Activated CD4-positive, alpha-beta memory T cell treated with anti-CD3 and anti-CD28 coated beads, Interleukin-2, amount 10 ng/mL, durations not matched to agents 7 days and 5 days (primary cell): ENCODE results near the gene TRIM48. TPM values are rescaled to one million over a fixed set of nuclear protein-coding genes. Genes with fewer than 3 reads are reported as not detected.
"Not testable (repeated sequence)": the region's sequence is repeated elsewhere in the genome, so short reads cannot be mapped to it uniquely, and the experiment has no call there.

Experiments
- CTCF ChIA-PET: fragments of 350-600 bp; sonication (Branson Sonifier 250); formaldehyde crosslinking; loops from one replicate; lab custom pipeline; 2021; ENCODE audit warnings: antibody characterized with exemption, inconsistent platforms; lab: Charles Lee
- POLR2A ChIA-PET: fragments of 350-600 bp; sonication (Branson Sonifier 250); formaldehyde crosslinking; loops from one replicate; lab custom pipeline; 2021; ENCODE audit warnings: antibody characterized with exemption; lab: Charles Lee
- DNase-seq: peaks from one replicate; pipeline ENCODE4 v3.0.0-alpha.2; 2020
- H3K27ac Mint-ChIP-seq: one replicate; pipeline ENCODE4 v1.8.0; 2021; ENCODE audit warnings: mild to moderate bottlenecking, mixed read lengths
- H3K27me3 Mint-ChIP-seq: one replicate; pipeline ENCODE4 v1.8.0; 2021; ENCODE audit warnings: mixed read lengths
- H3K36me3 Mint-ChIP-seq: one replicate; pipeline ENCODE4 v1.8.0; 2021; ENCODE audit warnings: low read depth, mixed read lengths
- H3K4me1 Mint-ChIP-seq: one replicate; pipeline ENCODE4 v1.8.0; 2021; ENCODE audit warnings: mixed read lengths
- H3K4me3 Mint-ChIP-seq: one replicate; pipeline ENCODE4 v1.8.0; 2021; ENCODE audit warnings: mild to moderate bottlenecking, mixed read lengths
- H3K9me3 Mint-ChIP-seq: one replicate; pipeline ENCODE4 v1.8.0; 2021; ENCODE audit warnings: mixed read lengths
- total RNA-seq, 2 experiments: library from RNA; stranded (reverse); gene quantifications; one replicate each; pipeline ENCODE4 v1.2.3, GENCODE V29; 2021

TRIM48 gene, protein sequence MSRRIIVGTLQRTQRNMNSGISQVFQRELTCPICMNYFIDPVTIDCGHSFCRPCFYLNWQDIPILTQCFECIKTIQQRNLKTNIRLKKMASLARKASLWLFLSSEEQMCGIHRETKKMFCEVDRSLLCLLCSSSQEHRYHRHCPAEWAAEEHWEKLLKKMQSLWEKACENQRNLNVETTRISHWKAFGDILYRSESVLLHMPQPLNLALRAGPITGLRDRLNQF
- not detected for total RNA-seq

DNA sequence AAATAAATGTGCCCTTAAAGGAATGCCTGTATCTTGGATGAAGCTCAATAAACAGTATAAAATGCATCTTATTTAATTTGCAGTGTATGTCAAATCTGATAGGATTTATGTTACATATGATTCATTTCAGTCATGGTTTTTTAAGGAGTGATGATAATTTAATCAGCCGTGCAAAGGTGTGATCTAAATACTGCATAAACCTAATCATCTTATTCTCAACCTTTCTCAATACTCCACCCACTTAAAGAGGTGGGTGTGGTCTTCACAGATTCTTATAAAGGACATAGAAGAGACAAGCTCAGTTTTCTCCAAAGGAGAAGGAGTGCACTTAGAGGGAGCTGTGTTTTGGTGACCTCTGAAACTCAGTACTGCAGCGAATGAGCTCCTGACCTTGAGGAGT is at the start of gene TRIM48:
TSS of gene TRIM48 (plus strand) at position 301 of the 400 bp plus-strand sequence. CDS start 113 bp downstream, outside the sequence.
- POLR2A ChIA-PET, H3K36me3 Mint-ChIP-seq, H3K4me1 Mint-ChIP-seq, DNase-seq, H3K4me3 Mint-ChIP-seq, CTCF ChIA-PET, H3K27ac Mint-ChIP-seq, H3K27me3 Mint-ChIP-seq: not testable (repeated sequence)
- H3K9me3 Mint-ChIP-seq: peaks cover 13% of the 10 kb centered on the region

DNA sequence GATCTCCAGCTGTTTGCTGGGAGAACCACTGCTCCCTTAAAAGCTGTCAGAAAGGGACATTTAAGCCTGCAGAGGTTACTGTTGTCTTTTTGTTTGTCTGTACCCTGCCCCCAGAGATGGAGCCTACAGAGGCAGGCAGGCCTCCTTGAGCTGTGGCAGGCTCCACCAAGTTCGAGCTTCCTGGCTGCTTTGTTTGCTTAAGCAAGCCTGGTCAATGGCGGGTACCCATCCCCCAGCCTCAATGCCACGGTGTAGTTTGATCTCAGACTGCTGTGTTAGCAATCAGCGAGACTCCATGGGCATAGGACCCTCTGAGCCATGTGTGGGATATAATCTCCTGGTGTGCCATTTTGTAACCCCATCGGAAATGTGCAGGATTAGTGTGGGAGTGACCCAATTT is 23.6 kb upstream of the TRIM48 start:
- H3K36me3 Mint-ChIP-seq, CTCF ChIA-PET, POLR2A ChIA-PET, H3K4me1 Mint-ChIP-seq, H3K27ac Mint-ChIP-seq, H3K27me3 Mint-ChIP-seq, H3K4me3 Mint-ChIP-seq, DNase-seq: not testable (repeated sequence)
- H3K9me3 Mint-ChIP-seq: peaks cover 15% of the 10 kb centered on the region

DNA sequence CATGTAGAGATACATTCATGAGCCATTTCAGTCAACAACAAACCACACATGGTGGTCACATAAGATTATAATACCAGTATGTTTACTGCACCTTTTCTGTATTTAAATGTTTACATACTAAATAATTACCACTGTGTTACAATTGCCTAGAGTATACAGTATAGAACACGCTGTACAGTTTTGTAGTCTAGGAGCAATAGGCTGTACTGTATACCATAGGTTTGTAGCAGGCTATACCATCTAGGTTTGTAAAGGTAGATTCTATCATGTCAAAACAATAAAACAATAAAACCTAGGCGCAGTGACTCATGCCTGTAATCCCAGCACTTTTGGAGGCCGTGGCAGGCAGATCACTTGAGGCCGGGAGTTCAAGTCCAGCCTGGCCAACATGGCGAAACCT is 1.1 kb downstream of the TRIM48 start:
- peaks cover 18% of the 10 kb centered on the region for H3K9me3 Mint-ChIP-seq
- POLR2A ChIA-PET: no interaction called here
- no peaks in the 10 kb centered on the region for H3K4me1 Mint-ChIP-seq
- H3K27ac Mint-ChIP-seq: no peak overlapping the region
- no peaks in the 10 kb centered on the region for H3K36me3 Mint-ChIP-seq
- no peaks in the 10 kb centered on the region for H3K27me3 Mint-ChIP-seq
- H3K4me3 Mint-ChIP-seq: no peak overlapping the region
- no peak for DNase-seq
- CTCF ChIA-PET: no interaction called here

Other genes with a start within 250 kb of the TRIM48 start
- gene OR4A16, start 81.0 kb downstream of the TRIM48 start, total RNA-seq: not detected
- gene OR4A15, start 105.8 kb downstream of the TRIM48 start, total RNA-seq: not detected